HepG2 (cell line): ENCODE measurements around the gene RHOBTB3. TPM values are rescaled to one million over a fixed set of nuclear protein-coding genes. Genes with fewer than 3 reads are reported as not detected.

Source experiments
- ATAC-seq: fragments of 200-7000 bp; cut with Tn5 transposase; 3 replicates; pipeline ENCODE4 v1.9.1; 2020; ENCODE audit warnings: mild to moderate bottlenecking, moderate library complexity
- BruUV-seq: library from RNA; stranded (reverse); fragments of 400-500 nt; replicated peaks from 2 replicates; lab custom pipeline; 2021; lab: Mats Ljungman, UMichigan
- CTCF ChIA-PET: fragments of 300-600 bp; formaldehyde crosslinking; extraction: SDS; loops from one replicate; lab custom pipeline; 2021; ENCODE audit warnings: low total read pairs, inconsistent platforms, low intra/inter-chr PET ratio; lab: Yijun Ruan, JAX
- POLR2A ChIA-PET: fragments of 350-600 bp; sonication (Branson Sonifier 250); formaldehyde crosslinking; loops from one replicate; lab custom pipeline; 2020; ENCODE audit warnings: antibody characterized with exemption, inconsistent platforms; lab: Yijun Ruan, JAX
- DNase-seq: peaks from one replicate; pipeline ENCODE4 v3.0.0-alpha.2; 2015; ENCODE audit warnings: low spot score
- FAIRE-seq: peaks from 3 replicates; lab custom pipeline; 2011; peaks lifted over from hg19 to GRCh38; lab: Jason Lieb, UNC
- H2AFZ ChIP-seq: one replicate; pipeline ENCODE4 v1.6.1; 2011; ENCODE audit warnings: low read length, inconsistent platforms
- H3K27ac ChIP-seq: fragments of 300-600 bp; 3 replicates; pipeline ENCODE4 v1.8.0; 2011; ENCODE audit warnings: mixed run types, mild to moderate bottlenecking, mixed read lengths, low read length, inconsistent platforms; ENCODE audit not compliant: insufficient read depth; ENCODE audit errors: extremely low read length
- H3K27me3 ChIP-seq, 2 experiments: fragments of 200-600 bp in 1 of 2; 2 replicates in 1 of 2; 3 replicates in 1 of 2; pipeline versions ENCODE4 v1.6.0 to v1.8.0; 2011; ENCODE audit warnings: low read length in 2 of 2, mild to moderate bottlenecking in 2 of 2, moderate library complexity in 2 of 2, inconsistent platforms in 1 of 2; ENCODE audit not compliant: insufficient read depth in 2 of 2, control insufficient read depth in 1 of 2
- H3K36me3 ChIP-seq, 2 experiments: fragments of 200-600 bp in 1 of 2; replicated peaks in 1 of 2; 2 replicates in 1 of 2; 3 replicates in 1 of 2; pipeline versions ENCODE4 v1.5.1 to v1.8.0; 2011; ENCODE audit warnings: low read length in 2 of 2, inconsistent platforms in 1 of 2; ENCODE audit not compliant: insufficient read depth in 2 of 2, control insufficient read depth in 1 of 2
- H3K4me1 ChIP-seq: 2 replicates; pipeline ENCODE4 v1.5.1; 2012; ENCODE audit warnings: low read length, inconsistent platforms; ENCODE audit not compliant: insufficient read depth
- H3K4me2 ChIP-seq: 2 replicates; pipeline ENCODE4 v1.6.0; 2011; ENCODE audit warnings: low read depth, low read length, inconsistent platforms
- H3K4me3 ChIP-seq, 3 experiments: fragments of 200-600 bp in 1 of 3; sonication (generic), shearing (Covaris generic) in 1 of 3; replicated peaks in 1 of 3; 2 replicates each; pipeline ENCODE4 v1.5.1; 2011 to 2016; ENCODE audit warnings: low read length in 3 of 3, inconsistent platforms in 2 of 3, low read depth in 2 of 3, mild to moderate bottlenecking in 2 of 3, control low read depth in 1 of 3, mixed read lengths in 1 of 3; ENCODE audit not compliant: insufficient read depth in 1 of 3
- H3K79me2 ChIP-seq: one replicate; pipeline ENCODE4 v1.6.1; 2011; ENCODE audit warnings: low read length, inconsistent platforms; ENCODE audit not compliant: insufficient read depth
- H3K9ac ChIP-seq: 2 replicates; pipeline ENCODE4 v1.6.0; 2011; ENCODE audit warnings: mild to moderate bottlenecking, low read depth, low read length, inconsistent platforms; ENCODE audit not compliant: insufficient read depth
- H3K9me3 ChIP-seq: 2 replicates; pipeline ENCODE4 v1.5.1; 2012; ENCODE audit warnings: mild to moderate bottlenecking, low read length
- H4K20me1 ChIP-seq: 2 replicates; pipeline ENCODE4 v1.6.0; 2011; ENCODE audit warnings: inconsistent platforms, mild to moderate bottlenecking, low read length, moderate library complexity; ENCODE audit not compliant: insufficient read depth
- DMAP1 ChIP-seq: IDR thresholded peaks from 2 replicates; pipeline ENCODE4 v1.6.1; 2016
- DRAP1 ChIP-seq: IDR thresholded peaks from 2 replicates; pipeline ENCODE4 v1.6.1; 2016; ENCODE audit warnings: missing genetic modification reagents, missing compliant biosample characterization
- EZH2 ChIP-seq: conservative IDR thresholded peaks from 2 replicates; pipeline ENCODE4 v1.6.1; 2012; ENCODE audit warnings: mild to moderate bottlenecking, low read depth, low read length, moderate library complexity
- IRX3 ChIP-seq: sonication (generic); formaldehyde crosslinking; IDR thresholded peaks from 2 replicates; pipeline ENCODE4 v1.8.1; 2023; ENCODE audit warnings: mild to moderate bottlenecking, low read depth, missing genetic modification reagents, borderline replicate concordance
- MLX ChIP-seq: IDR thresholded peaks from 2 replicates; pipeline ENCODE4 v1.6.1; 2016
- NCOA1 ChIP-seq: sonication (generic); formaldehyde crosslinking; IDR thresholded peaks from 2 replicates; pipeline ENCODE4 v1.9.0; 2021; ENCODE audit warnings: missing genetic modification reagents
- PAX8 ChIP-seq: sonication (generic); formaldehyde crosslinking; IDR thresholded peaks from 2 replicates; pipeline ENCODE4 v1.8.0; 2022; ENCODE audit warnings: mild to moderate bottlenecking, missing genetic modification reagents, borderline replicate concordance
- PRDM4 ChIP-seq: sonication (generic); formaldehyde crosslinking; IDR thresholded peaks from 2 replicates; pipeline ENCODE4 v1.9.0; 2021; ENCODE audit warnings: missing genetic modification reagents, borderline replicate concordance
- ZFP41 ChIP-seq: sonication (generic); formaldehyde crosslinking; IDR thresholded peaks from 2 replicates; pipeline ENCODE4 v1.4.0; 2020; ENCODE audit warnings: mild to moderate bottlenecking, missing genetic modification reagents, borderline replicate concordance
- ZMYM3 ChIP-seq: sonication (generic); formaldehyde crosslinking; IDR thresholded peaks from 2 replicates; pipeline ENCODE4 v1.5.1; 2020; ENCODE audit warnings: mild to moderate bottlenecking, missing genetic modification reagents
- ZNF276 ChIP-seq: sonication (generic); formaldehyde crosslinking; IDR thresholded peaks from 2 replicates; pipeline ENCODE4 v1.4.0; 2020; ENCODE audit warnings: mild to moderate bottlenecking, low read depth, missing genetic modification reagents
- ZNF296 ChIP-seq: sonication (generic); formaldehyde crosslinking; conservative IDR thresholded peaks from 2 replicates; pipeline ENCODE4 v1.5.0; 2020; ENCODE audit warnings: mild to moderate bottlenecking, missing genetic modification reagents
- ZNF543 ChIP-seq: sonication (generic); formaldehyde crosslinking; IDR thresholded peaks from 2 replicates; pipeline ENCODE4 v1.4.0; 2020; ENCODE audit warnings: mild to moderate bottlenecking, missing genetic modification reagents
- ZNF639 ChIP-seq: conservative IDR thresholded peaks from 2 replicates; pipeline ENCODE4 v1.6.1; 2018; ENCODE audit warnings: missing genetic modification reagents
- ZSCAN21 ChIP-seq: sonication (generic); formaldehyde crosslinking; IDR thresholded peaks from 2 replicates; pipeline ENCODE4 v1.8.0; 2022; ENCODE audit warnings: mild to moderate bottlenecking, missing genetic modification reagents, moderate library complexity, borderline replicate concordance
- WGBS: methylation state at CpG from one replicate; pipeline ENCODE4 v1.1.6; 2017; ENCODE audit warnings: low lambda C conversion rate; 5-methylcytosine and 5-hydroxymethylcytosine counted together
- in situ Hi-C: cut with HindIII; loops from 2 replicates; pipeline ENCODE4 v1.10.0; 2017; ENCODE audit warnings: low pct_unique_long_range_greater_than_20kb; ENCODE audit not compliant: extremely low pct_ligation_motif_present
- intact Hi-C: fragments of 100-400 bp; cut with micrococcal nuclease; formaldehyde crosslinking; loops from one replicate; pipeline ENCODE4 v1.10.0; 2022; ENCODE audit not compliant: unreplicated experiment
- polyA plus RNA-seq, 8 experiments: library from polyadenylated mRNA; depleted of rRNA in 3 of 8; stranded (reverse) in 7 of 8; unstranded in 1 of 8; fragments of >200 nt; fragmentation: Illumina TruSeq in 4 of 8; extraction: Trizol in 4 of 8; gene quantifications; 2 replicates each; pipeline versions ENCODE4 v1.2.1 to v1.2.3, GENCODE V29; 2011 to 2016; ENCODE audit warnings: low read depth in 4 of 8, missing spikeins in 1 of 8, mixed read lengths in 1 of 8; ENCODE audit not compliant: insufficient read depth in 1 of 8
- total RNA-seq, 5 experiments: library from RNA; depleted of rRNA; stranded (reverse); fragments of >200 nt; fragmentation: Illumina TruSeq; extraction: Trizol; gene quantifications; 2 replicates each; pipeline ENCODE4 v1.2.3, GENCODE V29; 2016; ENCODE audit warnings: low read depth in 1 of 5

Gene RHOBTB3
- total and polyA plus RNA-seq, 2 of the 13 experiments (the other 11 are each of a cell fraction or from before 2014, with no cell fraction given) = 31.6 to 35.4 TPM

GRCh38 chr5:95823738-95824609, 92.8 kb downstream of the RHOBTB3 start:
- CTCF ChIA-PET = no interaction called here
- intact Hi-C loops (loop anchor here (1.0 to 2.0 kb wide), 3 partner anchors 10 to 21 kb away; no protein-coding TSS in a partner anchor), in situ Hi-C loops (no loop called here)
- Histone ChIP-seq H3K9ac (peak overlapping the region; percentile 79), H3K4me3 (peak overlapping the region; percentile 66 to 86 (median 81); a peak in 5 of 6 replicates), H3K9me3 (no peaks in the 10 kb centered on the region), H3K27ac (peak overlapping the region; percentile 89), H3K27me3 (no peaks in the 10 kb centered on the region; a peak in 1 of 5 replicates), H3K79me2 (peaks cover 36% of the 10 kb centered on the region), H3K36me3 (0 out of 5 replicates have a peak, but pooled peaks cover 0 to 1% of the 10 kb centered on the region in 2 experiments), H2AFZ (peak overlapping the region; percentile 49), H3K4me1 (peaks cover 87% of the 10 kb centered on the region), H4K20me1 (peaks cover 14% of the 10 kb centered on the region), H3K4me2 (peak overlapping the region; percentile 94)
- FAIRE-seq (peak; percentile 36), ATAC-seq (peak; percentile 72), DNase-seq (peak; percentile 89)
- BruUV-seq = TSS peak; percentile 93
- POLR2A ChIA-PET = interaction anchor here (0.8 to 6.1 kb wide), 20 partner anchors 8 to 422 kb away, joined by 3 to 130 read pairs (median 12); partner anchors contain the start of genes ELL2, RFESD and RHOBTB3
- WGBS = 1% methylated on average over 12 of the region's 12 CpGs
- no peak for TF ChIP-seq IRX3
- TF ChIP-seq DRAP1 (CRISPR knock-in tag) = peak; percentile 71; the same call in 1 of the 2 replicates
- TF ChIP-seq PAX8 = no peak
- no peak for TF ChIP-seq ZSCAN21 (CRISPR knock-in tag)
- no peak for TF ChIP-seq MLX (CRISPR knock-in tag)
- TF ChIP-seq PRDM4 (CRISPR knock-in tag) = no peak
- no peak; the same call in 1 of the 2 replicates for TF ChIP-seq ZNF543 (CRISPR knock-in tag)
- no peak for TF ChIP-seq NCOA1 (CRISPR knock-in tag)
- no peak for TF ChIP-seq ZMYM3 (CRISPR knock-in tag)
- TF ChIP-seq ZFP41 (CRISPR knock-in tag) = no peak
- TF ChIP-seq ZNF276 (CRISPR knock-in tag) = no peak
- TF ChIP-seq EZH2 = no peak
- no peak for TF ChIP-seq ZNF296
- TF ChIP-seq DMAP1 (CRISPR knock-in tag) = peak; percentile 93
- 0 out of 2 replicates have a peak, but pooled peaks have one; percentile 24 for TF ChIP-seq ZNF639 (CRISPR knock-in tag)
